GM12878 (cell line): ENCODE measurements around the gene MAB21L3. TPM values are rescaled to one million over a fixed set of nuclear protein-coding genes. Genes with fewer than 3 reads are reported as not detected.

ENCODE experiments used
- ATAC-seq: fragments of 200-7000 bp; cut with Tn5 transposase; 3 replicates; pipeline ENCODE4 v1.9.1; 2020; ENCODE audit warnings: mild to moderate bottlenecking, moderate library complexity
- BruUV-seq: library from RNA; stranded (reverse); fragments of 400-500 nt; replicated peaks from 2 replicates; lab custom pipeline; 2021; lab: Mats Ljungman, UMichigan
- CTCF ChIA-PET: fragments of 300-600 bp; sonication (Branson Sonifier 250); formaldehyde crosslinking; extraction: SDS; loops from one replicate; lab custom pipeline; 2021; ENCODE audit warnings: inconsistent platforms; lab: Yijun Ruan, JAX
- POLR2A ChIA-PET: fragments of 350-600 bp; formaldehyde crosslinking; extraction: SDS; loops from one replicate; lab custom pipeline; 2021; ENCODE audit warnings: inconsistent platforms; lab: Charles Lee
- RAD21 ChIA-PET: fragments of 300-600 bp; sonication (Branson Sonifier 250); formaldehyde crosslinking; loops from one replicate; lab custom pipeline; 2023; ENCODE audit warnings: antibody characterized with exemption; ENCODE audit not compliant: unreplicated experiment; lab: Charles Lee
- SMC1A ChIA-PET: fragments of 300-600 bp; sonication (Branson Sonifier 250); formaldehyde crosslinking; loops from one replicate; lab custom pipeline; 2023; ENCODE audit not compliant: unreplicated experiment, uncharacterized antibody; lab: Charles Lee
- DNase-seq: peaks from one replicate; pipeline ENCODE4 v3.0.0-alpha.2; 2011; ENCODE audit warnings: low read depth, low spot score
- FAIRE-seq: peaks from 3 replicates; lab custom pipeline; 2011; peaks lifted over from hg19 to GRCh38; lab: Jason Lieb, UNC
- H2AFZ ChIP-seq: 2 replicates; pipeline ENCODE4 v1.6.0; 2011; ENCODE audit warnings: low read depth, low read length, control low read depth; ENCODE audit not compliant: control insufficient read depth
- H3K27ac ChIP-seq: 2 replicates; pipeline ENCODE4 v1.5.1; 2011; ENCODE audit warnings: control low read depth; ENCODE audit not compliant: control insufficient read depth, insufficient read depth
- H3K27me3 ChIP-seq, 2 experiments: replicated peaks in 1 of 2; 2 replicates each; pipeline versions ENCODE4 v1.6.0 to v1.6.1; 2011; ENCODE audit warnings: low read length in 1 of 2; ENCODE audit not compliant: control insufficient read depth in 2 of 2, insufficient read depth in 2 of 2
- H3K36me3 ChIP-seq, 2 experiments: 2 replicates each; pipeline ENCODE4 v1.5.1; 2011; ENCODE audit warnings: low read length in 1 of 2; ENCODE audit not compliant: control insufficient read depth in 2 of 2, insufficient read depth in 2 of 2
- H3K4me1 ChIP-seq: 2 replicates; pipeline ENCODE4 v1.6.1; 2011; ENCODE audit warnings: mild to moderate bottlenecking, low read length, moderate library complexity, mixed read lengths; ENCODE audit not compliant: control insufficient read depth, insufficient read depth
- H3K4me2 ChIP-seq: 2 replicates; pipeline ENCODE4 v1.6.0; 2011; ENCODE audit warnings: control low read depth; ENCODE audit not compliant: control insufficient read depth, insufficient read depth
- H3K4me3 ChIP-seq: fragments of 200-600 bp; sonication (generic); 2 replicates; pipeline ENCODE4 v1.5.1; 2016
- H3K79me2 ChIP-seq: 2 replicates; pipeline ENCODE4 v1.6.0; 2011; ENCODE audit warnings: low read length; ENCODE audit not compliant: control insufficient read depth, insufficient read depth
- H3K9ac ChIP-seq: 2 replicates; pipeline ENCODE4 v1.8.0; 2011; ENCODE audit warnings: low read length, control low read depth, mixed read lengths; ENCODE audit not compliant: control insufficient read depth, insufficient read depth
- H3K9me3 ChIP-seq: replicated peaks from 3 replicates; pipeline ENCODE4 v1.5.1; 2011; ENCODE audit warnings: mild to moderate bottlenecking, low read length; ENCODE audit not compliant: control insufficient read depth, insufficient read depth
- H4K20me1 ChIP-seq: 2 replicates; pipeline ENCODE4 v1.6.0; 2011; ENCODE audit not compliant: control insufficient read depth, insufficient read depth
- CTCF ChIP-seq, 3 experiments: IDR thresholded peaks in 2 of 3; conservative IDR thresholded peaks in 1 of 3; 2 replicates each; pipeline ENCODE4 v1.5.1; 2011; ENCODE audit warnings: low read depth in 3 of 3, low read length in 3 of 3, mild to moderate bottlenecking in 3 of 3, control low read depth in 2 of 3, moderate library complexity in 2 of 3, inconsistent platforms in 1 of 3, mixed read lengths in 1 of 3; ENCODE audit not compliant: control insufficient read depth in 2 of 3, insufficient read depth in 1 of 3; ENCODE audit errors: extremely low read depth in 1 of 3
- E4F1 ChIP-seq: fragments of 450-650 bp; IDR thresholded peaks from 2 replicates; pipeline ENCODE4 v1.6.1; 2018; ENCODE audit warnings: borderline replicate concordance, mild to moderate bottlenecking; ENCODE audit not compliant: partially characterized antibody
- EGR1 ChIP-seq, 2 experiments: IDR thresholded peaks; 1 replicate in 1 of 2; 2 replicates in 1 of 2; pipeline ENCODE4 v1.6.1; 2011 to 2012; ENCODE audit warnings: low read depth in 2 of 2, low read length in 2 of 2, borderline replicate concordance in 1 of 2, mild to moderate bottlenecking in 1 of 2, moderate library complexity in 1 of 2
- HDAC6 ChIP-seq: fragments of 200-600 bp; sonication (generic); IDR thresholded peaks from one replicate; pipeline ENCODE4 v1.8.0; 2017; ENCODE audit warnings: antibody characterized with exemption; ENCODE audit not compliant: unreplicated experiment
- HSF1 ChIP-seq: fragments of 150-350 bp; IDR thresholded peaks from 2 replicates; pipeline ENCODE4 v1.6.1; 2014; ENCODE audit warnings: mild to moderate bottlenecking, low read depth, low read length
- LARP7 ChIP-seq: fragments of 450-650 bp; IDR thresholded peaks from 2 replicates; pipeline ENCODE4 v1.6.1; 2017; ENCODE audit warnings: mild to moderate bottlenecking
- RAD21 ChIP-seq: IDR thresholded peaks from 2 replicates; pipeline ENCODE4 v1.6.1; 2011; ENCODE audit warnings: mild to moderate bottlenecking, low read depth, low read length, moderate library complexity; ENCODE audit not compliant: insufficient read depth
- RAD51 ChIP-seq: fragments of 450-650 bp; IDR thresholded peaks from 2 replicates; pipeline ENCODE4 v1.6.1; 2016; ENCODE audit warnings: moderate library complexity, mild to moderate bottlenecking, inconsistent platforms
- RUNX3 ChIP-seq: IDR thresholded peaks from 2 replicates; pipeline ENCODE4 v1.6.1; 2012; ENCODE audit warnings: low read length, inconsistent platforms
- ZBTB40 ChIP-seq: fragments of 450-650 bp; IDR thresholded peaks from 2 replicates; pipeline ENCODE4 v1.6.1; 2016; ENCODE audit warnings: mild to moderate bottlenecking, moderate library complexity, borderline replicate concordance
- WGBS: methylation state at CpG from one replicate; pipeline ENCODE4 v1.1.6; 2016; ENCODE audit warnings: low lambda C conversion rate; ENCODE audit not compliant: insufficient replicate concordance, insufficient coverage; ENCODE audit errors: missing lambda C conversion rate; 5-methylcytosine and 5-hydroxymethylcytosine counted together
- in situ Hi-C: fragments of 300-500 bp; cut with MboI; formaldehyde crosslinking; loops from 9 replicates; pipeline ENCODE4 v1.14.3; 2018; ENCODE audit warnings: mixed read lengths
- intact Hi-C: fragments of 100-400 bp; cut with micrococcal nuclease; formaldehyde crosslinking; loops from one replicate; pipeline ENCODE4 v1.14.2; 2022; ENCODE audit not compliant: unreplicated experiment
- polyA plus RNA-seq, 11 experiments: library from polyadenylated mRNA; depleted of rRNA in 4 of 11; unstranded in 6 of 11; stranded (reverse) in 5 of 11; fragments of >200 nt; fragmentation: Nextera tagmentation in 4 of 11; fragmentation: Illumina TruSeq in 1 of 11; extraction: Ambion mirVana in 4 of 11; extraction: Trizol in 1 of 11; gene quantifications; 1 replicate in 1 of 11; 2 replicates in 10 of 11; pipeline versions ENCODE4 v1.2.1 to v1.2.3, GENCODE V29; 2011 to 2016; ENCODE audit warnings: inconsistent platforms in 2 of 11, missing spikeins in 2 of 11, low read depth in 1 of 11
- total RNA-seq, 4 experiments: library from RNA; depleted of rRNA in 3 of 4; stranded (reverse); fragments of >200 nt in 3 of 4; fragmentation: Illumina TruSeq in 1 of 4; extraction: Trizol in 1 of 4; gene quantifications; 2 replicates each; pipeline versions ENCODE4 v1.2.1 to v1.2.3, GENCODE V29; 2013 to 2021

MAB21L3 gene
- total and polyA plus RNA-seq, 10 of the 15 experiments (the other 5 are each of a cell fraction or from before 2014, with no cell fraction given) = 0.18 to 18.6 (median 1.3) TPM

- Histone ChIP-seq H3K79me2 (no peaks in the 10 kb centered on the region), H2AFZ (no peak overlapping the region), H3K36me3 (peaks cover 0 to 10% of the 10 kb centered on the region in 2 experiments; a peak in 2 of 4 replicates), H3K9ac (no peak overlapping the region), H3K4me1 (no peaks in the 10 kb centered on the region), H3K9me3 (no peaks in the 10 kb centered on the region), H3K4me2 (no peak overlapping the region), H3K4me3 (no peak overlapping the region), H3K27ac (no peak overlapping the region), H3K27me3 (no peaks in the 10 kb centered on the region), H4K20me1 (no peaks in the 10 kb centered on the region)
- ChIA-PET CTCF (interaction anchor here (1.5 to 2.1 kb wide), 3 partner anchors 13 to 15 kb away, joined by 3 to 20 read pairs (median 11); partner anchors contain the start of gene MAB21L3), SMC1A (interaction anchor here (0.7 to 2.2 kb wide), 4 partner anchors 8 to 375 kb away, joined by 3 to 7 read pairs (median 6); no protein-coding TSS in a partner anchor), POLR2A (interaction anchor here (0.7 to 1.4 kb wide), 2 partner anchors 11 to 421 kb away, joined by 3 read pairs; no protein-coding TSS in a partner anchor), RAD21 (interaction anchor here (0.9 kb wide), 1 partner anchor 15 kb away, joined by 3 read pairs; no protein-coding TSS in a partner anchor)
- FAIRE-seq (no peak), ATAC-seq (no peak), DNase-seq (no peak)
- intact Hi-C loops = no loop called here
- BruUV-seq = no TSS peak
- WGBS = 23% methylated on average over 14 of the region's 14 CpGs
- in situ Hi-C loops = no loop called here
- TF ChIP-seq RUNX3 (no peak), E4F1 (no peak), EGR1 (IDR thresholded peaks at IDR 0.05; ENCODE audit: borderline replicate concordance in 1 of 2, low read depth in 2 of 2, low read length in 2 of 2) (no peak), HSF1 (no peak), ZBTB40 (no peak), LARP7 (no peak), RAD21 (no peak), RAD51 (no peak), HDAC6 (no peak), CTCF (IDR thresholded peaks at IDR 0.05 in 2 of 3, conservative IDR thresholded peaks at IDR 0.05 in 1 of 3; ENCODE audit: control insufficient read depth in 2 of 3, extremely low read depth in 1 of 3, insufficient read depth in 1 of 3, low read depth in 3 of 3, low read length in 3 of 3) (no peak)
These were observed 12.8 kb downstream of the MAB21L3 start for GRCh38 chr1:116123837-116124533.
